ENCODE data around the gene LCOR.

DNA sequence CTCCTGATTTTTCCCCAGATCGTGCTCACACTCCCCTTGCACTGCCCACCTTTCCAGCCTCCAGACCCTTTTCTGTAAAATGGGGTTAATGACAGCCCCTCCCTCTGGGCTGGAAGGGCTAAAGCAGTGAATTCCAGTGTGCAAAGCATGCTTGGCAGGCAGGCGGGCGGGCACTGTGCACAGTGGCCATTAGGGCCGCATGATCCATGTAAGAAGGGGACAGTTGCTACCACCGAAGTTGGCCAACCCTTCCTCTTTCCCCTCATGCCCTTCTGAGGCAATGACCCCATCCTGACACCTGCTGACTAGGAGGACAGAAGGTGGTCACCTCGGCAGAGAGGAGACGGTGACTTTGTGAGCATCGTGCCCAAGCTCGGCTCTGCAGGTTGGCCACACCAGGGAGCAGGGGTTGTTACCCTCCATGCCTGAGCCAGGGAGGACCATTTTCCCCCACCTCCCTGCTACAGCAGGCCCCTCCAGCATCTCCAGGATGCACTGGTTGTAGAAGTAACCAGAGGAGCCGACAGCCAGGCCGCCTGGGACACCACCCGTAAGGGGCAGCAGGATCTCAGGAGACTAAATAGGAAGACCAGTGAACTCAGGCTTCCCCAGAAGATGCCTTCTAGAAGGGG, 187.2 kb downstream of the LCOR start:
- TF ChIP-seq, protein P1, sequence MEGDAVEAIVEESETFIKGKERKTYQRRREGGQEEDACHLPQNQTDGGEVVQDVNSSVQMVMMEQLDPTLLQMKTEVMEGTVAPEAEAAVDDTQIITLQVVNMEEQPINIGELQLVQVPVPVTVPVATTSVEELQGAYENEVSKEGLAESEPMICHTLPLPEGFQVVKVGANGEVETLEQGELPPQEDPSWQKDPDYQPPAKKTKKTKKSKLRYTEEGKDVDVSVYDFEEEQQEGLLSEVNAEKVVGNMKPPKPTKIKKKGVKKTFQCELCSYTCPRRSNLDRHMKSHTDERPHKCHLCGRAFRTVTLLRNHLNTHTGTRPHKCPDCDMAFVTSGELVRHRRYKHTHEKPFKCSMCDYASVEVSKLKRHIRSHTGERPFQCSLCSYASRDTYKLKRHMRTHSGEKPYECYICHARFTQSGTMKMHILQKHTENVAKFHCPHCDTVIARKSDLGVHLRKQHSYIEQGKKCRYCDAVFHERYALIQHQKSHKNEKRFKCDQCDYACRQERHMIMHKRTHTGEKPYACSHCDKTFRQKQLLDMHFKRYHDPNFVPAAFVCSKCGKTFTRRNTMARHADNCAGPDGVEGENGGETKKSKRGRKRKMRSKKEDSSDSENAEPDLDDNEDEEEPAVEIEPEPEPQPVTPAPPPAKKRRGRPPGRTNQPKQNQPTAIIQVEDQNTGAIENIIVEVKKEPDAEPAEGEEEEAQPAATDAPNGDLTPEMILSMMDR (IDR thresholded peaks at IDR 0.05), result no peak
- no peak for TF ChIP-seq POLR2A (IDR thresholded peaks at IDR 0.05)

All from heart left ventricle (tissue), 13 donors.